GM12875 (cell line): Measurements from ENCODE around the gene PCNX4.

Experiments used
- H3K4me3 ChIP-seq: one replicate; pipeline ENCODE4 v1.5.1; 2011; ENCODE audit warnings: low read depth, low read length, control low read depth
- TF ChIP-seq, protein P1 (sequence below): IDR thresholded peaks from 2 replicates; pipeline ENCODE4 v1.5.1; 2011; ENCODE audit warnings: low read depth, mild to moderate bottlenecking, control low read depth, inconsistent platforms, low read length, moderate library complexity, borderline replicate concordance; ENCODE audit not compliant: insufficient read depth

The PCNX4 gene

DNA sequence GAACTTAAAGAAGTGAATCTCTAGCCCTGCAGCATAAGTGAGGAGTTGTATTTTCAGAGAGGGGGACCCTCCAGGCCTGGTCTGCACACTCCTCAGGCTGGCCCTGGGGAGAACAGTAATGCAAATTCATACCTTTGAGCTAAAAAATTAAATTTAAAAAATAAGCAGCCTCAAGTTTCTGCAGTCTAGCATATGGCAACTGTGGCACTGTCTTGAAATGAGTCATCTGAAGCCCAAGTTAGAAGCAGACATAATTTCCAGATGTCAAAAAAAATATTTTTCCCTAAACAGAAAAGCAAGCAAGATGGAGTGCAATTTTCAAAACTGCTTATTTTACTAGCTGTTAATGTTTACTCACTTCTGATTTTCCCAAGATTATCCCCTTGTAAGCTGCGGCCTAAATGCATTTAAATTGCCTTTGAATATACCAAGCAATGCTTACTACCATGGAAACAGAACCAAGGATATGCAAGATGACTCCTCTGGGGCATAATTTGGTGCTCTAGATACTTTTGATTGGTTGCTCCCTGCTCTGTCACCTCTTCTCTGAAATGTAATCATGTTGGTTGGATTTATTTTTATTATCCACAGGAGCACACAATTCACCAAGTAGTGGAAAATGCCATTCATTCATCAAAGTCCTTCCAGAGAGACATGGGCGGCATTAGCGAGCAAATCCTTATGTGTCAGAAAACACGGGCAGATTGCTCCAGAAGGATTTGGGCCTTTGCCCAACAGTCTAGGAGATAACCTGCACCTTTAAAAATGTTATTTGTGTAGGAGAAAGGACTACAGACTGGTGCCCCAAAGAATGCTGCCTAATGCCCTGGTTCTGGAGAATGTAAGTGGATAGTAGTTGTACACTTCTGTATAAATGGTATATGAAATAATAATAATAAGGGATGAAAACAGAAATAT lies 98.5 kb downstream of the PCNX4 start:
- TF ChIP-seq, protein P1, sequence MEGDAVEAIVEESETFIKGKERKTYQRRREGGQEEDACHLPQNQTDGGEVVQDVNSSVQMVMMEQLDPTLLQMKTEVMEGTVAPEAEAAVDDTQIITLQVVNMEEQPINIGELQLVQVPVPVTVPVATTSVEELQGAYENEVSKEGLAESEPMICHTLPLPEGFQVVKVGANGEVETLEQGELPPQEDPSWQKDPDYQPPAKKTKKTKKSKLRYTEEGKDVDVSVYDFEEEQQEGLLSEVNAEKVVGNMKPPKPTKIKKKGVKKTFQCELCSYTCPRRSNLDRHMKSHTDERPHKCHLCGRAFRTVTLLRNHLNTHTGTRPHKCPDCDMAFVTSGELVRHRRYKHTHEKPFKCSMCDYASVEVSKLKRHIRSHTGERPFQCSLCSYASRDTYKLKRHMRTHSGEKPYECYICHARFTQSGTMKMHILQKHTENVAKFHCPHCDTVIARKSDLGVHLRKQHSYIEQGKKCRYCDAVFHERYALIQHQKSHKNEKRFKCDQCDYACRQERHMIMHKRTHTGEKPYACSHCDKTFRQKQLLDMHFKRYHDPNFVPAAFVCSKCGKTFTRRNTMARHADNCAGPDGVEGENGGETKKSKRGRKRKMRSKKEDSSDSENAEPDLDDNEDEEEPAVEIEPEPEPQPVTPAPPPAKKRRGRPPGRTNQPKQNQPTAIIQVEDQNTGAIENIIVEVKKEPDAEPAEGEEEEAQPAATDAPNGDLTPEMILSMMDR = no peak

DNA sequence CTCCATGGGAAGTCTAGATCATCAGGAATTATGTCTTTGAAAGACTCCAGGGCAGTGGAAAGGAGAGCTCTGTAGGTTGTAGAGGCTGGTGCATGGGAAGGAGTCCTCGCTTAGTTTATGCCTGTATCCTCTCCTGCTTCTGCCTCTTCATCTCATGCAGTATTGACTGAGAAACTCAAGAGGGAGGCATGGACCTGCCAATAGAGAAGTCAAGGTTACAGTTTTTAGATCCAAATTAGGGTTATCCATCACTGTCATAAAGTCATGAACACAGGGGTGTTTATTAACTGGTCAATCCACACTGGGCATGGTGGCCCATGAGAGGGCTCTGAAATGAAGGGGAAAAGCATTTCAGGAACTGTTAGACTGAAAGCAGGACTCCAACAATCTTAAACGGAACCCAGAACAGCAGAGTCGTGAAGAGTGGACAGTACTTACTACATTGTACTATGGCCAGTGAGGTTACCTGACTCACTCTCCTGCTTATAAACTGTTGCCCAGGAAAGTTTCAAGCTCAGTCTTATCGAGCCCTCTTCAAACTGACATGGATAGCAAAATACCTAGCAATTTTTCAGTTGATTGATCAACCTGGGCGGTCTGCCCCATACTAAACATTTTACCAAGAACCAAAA lies 103.6 kb downstream of the PCNX4 start:
- no peak overlapping the region for H3K4me3 ChIP-seq
- TF ChIP-seq, protein P1 = peak; percentile 32; the same call in 1 of the 2 replicates

More for the DNA sequence above, 98.5 kb downstream of the PCNX4 start:
- no peak overlapping the region for H3K4me3 ChIP-seq

DNA sequence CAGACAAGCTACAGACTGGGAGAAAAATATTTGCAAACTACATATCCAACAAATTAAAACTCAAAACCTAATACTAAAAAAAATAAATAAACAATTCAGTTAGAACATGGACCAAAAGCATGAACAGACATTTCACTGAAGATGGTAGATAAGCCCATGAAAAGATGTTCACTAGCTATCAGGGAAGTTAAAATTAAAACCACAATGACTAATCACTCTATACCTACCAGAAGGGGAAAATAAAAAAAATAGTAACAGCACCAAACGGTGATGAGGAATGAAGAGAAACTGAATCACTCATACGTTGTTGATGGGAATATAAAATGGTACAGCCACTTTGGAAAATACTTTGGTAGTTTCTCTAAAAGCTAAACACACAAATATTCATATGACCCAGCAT lies 104.6 kb downstream of the PCNX4 start:
- TF ChIP-seq, protein P1 = no peak
- no peak overlapping the region for H3K4me3 ChIP-seq

DNA sequence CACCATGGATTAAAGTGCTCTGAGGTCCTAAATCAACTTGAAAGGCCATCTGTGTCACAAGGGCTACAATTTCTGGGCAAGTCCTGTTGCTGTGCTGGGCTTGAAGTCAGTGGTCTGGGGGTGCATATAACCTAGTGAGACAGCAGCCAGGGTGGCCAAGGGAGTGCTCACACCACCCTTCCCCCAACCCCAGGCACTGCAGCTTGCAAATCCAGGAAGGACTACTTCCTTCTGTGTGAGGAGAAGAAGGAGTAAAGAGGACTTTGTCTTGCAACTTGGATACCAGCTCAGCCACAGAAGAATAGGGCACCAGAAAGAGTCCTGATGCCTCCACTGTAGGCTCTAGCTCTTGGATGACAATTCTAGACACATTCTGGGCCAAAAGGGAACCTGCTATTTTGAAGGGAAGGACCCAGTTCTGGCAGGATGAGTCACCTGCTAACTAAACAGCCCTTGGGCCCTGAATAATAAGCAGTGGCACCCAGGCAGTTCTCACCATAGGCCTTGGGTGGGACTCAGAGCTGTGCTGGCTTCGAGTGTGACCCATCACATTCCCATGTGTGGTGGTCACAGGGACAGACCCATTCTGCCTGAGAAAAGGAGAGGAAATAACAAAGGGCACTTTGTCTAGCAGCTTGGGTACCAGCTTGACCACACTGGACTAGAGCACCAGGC lies 106.0 kb downstream of the PCNX4 start:
- TF ChIP-seq, protein P1 = no peak
- H3K4me3 ChIP-seq = no peak overlapping the region

DNA sequence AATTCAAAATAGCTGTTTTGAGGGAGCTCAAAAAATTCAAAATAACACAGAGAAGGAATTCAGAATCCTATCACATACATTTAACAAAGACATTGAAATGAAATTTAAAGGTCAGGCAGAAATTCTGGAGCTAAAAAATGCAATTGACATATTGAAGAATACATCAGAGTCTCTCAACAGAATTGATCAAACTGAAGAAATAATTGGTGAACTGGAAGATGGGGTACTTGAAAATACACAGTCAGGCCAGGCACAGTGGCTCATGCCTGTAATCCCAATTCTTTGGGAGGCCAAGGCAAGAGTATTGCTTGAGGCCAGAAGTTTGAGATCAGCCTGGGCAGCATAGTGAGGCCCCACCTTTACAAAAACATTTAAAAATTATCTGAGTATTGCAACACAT lies 107.6 kb downstream of the PCNX4 start:
- TF ChIP-seq, protein P1 = no peak
- no peak overlapping the region for H3K4me3 ChIP-seq

DNA sequence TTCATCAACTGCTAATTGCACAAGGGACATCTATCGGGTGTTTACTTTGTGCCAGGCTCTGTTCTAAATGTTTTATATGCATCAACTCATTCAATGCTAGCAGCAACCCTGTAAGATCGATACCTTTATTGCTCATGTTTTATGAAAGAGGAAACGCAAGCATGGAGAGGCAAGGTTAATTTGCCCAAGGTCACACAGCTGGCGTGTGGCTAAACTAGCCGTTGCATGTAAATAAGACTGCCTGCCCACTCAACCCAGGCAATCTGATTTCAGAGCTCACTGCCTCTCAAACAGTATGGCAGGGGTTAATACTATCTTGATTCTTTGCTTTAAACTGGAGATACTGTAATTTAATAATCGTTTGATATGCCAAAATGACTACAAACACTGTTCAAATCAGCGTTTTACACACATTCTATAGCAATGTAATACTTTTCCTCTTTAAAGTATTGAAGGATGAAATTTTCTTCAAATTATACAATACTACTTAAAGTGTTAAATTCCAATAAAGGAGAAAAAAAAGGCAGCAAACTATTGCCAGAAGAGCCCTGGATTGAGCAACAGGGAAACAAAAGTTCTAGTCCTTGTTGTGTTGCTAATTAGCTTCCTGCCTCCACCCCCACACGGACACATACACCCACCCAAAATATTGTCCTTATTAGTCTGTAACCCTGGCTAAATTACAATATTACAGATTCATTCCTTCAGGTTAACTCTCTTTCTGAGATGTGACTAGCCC lies 112.5 kb downstream of the PCNX4 start:
- TF ChIP-seq, protein P1 = no peak
- no peak overlapping the region for H3K4me3 ChIP-seq
